CD14-positive monocyte (primary cell): Measurements from ENCODE around the gene BRAF. TPM values are rescaled to one million over a fixed set of nuclear protein-coding genes. Genes with fewer than 3 reads are reported as not detected.

Experiments used
- DNase-seq, 3 donors: peaks; one replicate each; pipeline ENCODE4 v3.0.0-alpha.2; 2011 to 2022
- H2AFZ ChIP-seq: 2 replicates; pipeline ENCODE4 v1.6.0; 2012; ENCODE audit warnings: mild to moderate bottlenecking, low read depth, low read length, inconsistent platforms; ENCODE audit not compliant: insufficient read depth, poor library complexity, severe bottlenecking
- H3K27ac ChIP-seq, 2 donors: 1 replicate in 1 of 2; 2 replicates in 1 of 2; pipeline ENCODE4 v1.5.1; 2012 to 2013; ENCODE audit warnings: low read length in 2 of 2, control low read depth in 1 of 2, inconsistent platforms in 1 of 2, low read depth in 1 of 2, mild to moderate bottlenecking in 1 of 2
- H3K27me3 ChIP-seq, 2 donors: one replicate each; pipeline versions ENCODE4 v1.6.0 to v1.6.1; 2011 to 2013; ENCODE audit warnings: low read length in 2 of 2; ENCODE audit not compliant: control insufficient read depth in 2 of 2, insufficient read depth in 2 of 2
- H3K36me3 ChIP-seq, 2 donors: replicated peaks in 1 of 2; 1 replicate in 1 of 2; 2 replicates in 1 of 2; pipeline versions ENCODE4 v1.5.1 to v1.6.1; 2012 to 2013; ENCODE audit warnings: low read length in 2 of 2, control low read depth in 1 of 2, inconsistent platforms in 1 of 2, mild to moderate bottlenecking in 1 of 2; ENCODE audit not compliant: insufficient read depth in 2 of 2, control insufficient read depth in 1 of 2
- H3K4me1 ChIP-seq, 2 donors: 1 replicate in 1 of 2; 2 replicates in 1 of 2; pipeline versions ENCODE4 v1.5.1 to v1.6.1; 2012 to 2013; ENCODE audit warnings: low read length in 2 of 2, control low read depth in 1 of 2, inconsistent platforms in 1 of 2, mild to moderate bottlenecking in 1 of 2, moderate library complexity in 1 of 2; ENCODE audit not compliant: insufficient read depth in 2 of 2, control insufficient read depth in 1 of 2
- H3K4me2 ChIP-seq: replicated peaks from 2 replicates; pipeline ENCODE3; 2012; ENCODE audit warnings: low read length, moderate library complexity, mild to moderate bottlenecking; ENCODE audit not compliant: poor library complexity, severe bottlenecking; ENCODE audit errors: extremely low read depth
- H3K4me3 ChIP-seq, 3 experiments: fragments of 200-600 bp in 1 of 3; sonication (generic) in 1 of 3; replicated peaks in 1 of 3; 1 replicate in 2 of 3; 2 replicates in 1 of 3; pipeline ENCODE4 v1.5.1; 2011 to 2013; ENCODE audit warnings: low read length in 3 of 3, mild to moderate bottlenecking in 3 of 3, control low read depth in 2 of 3, low read depth in 2 of 3, inconsistent platforms in 1 of 3, moderate library complexity in 1 of 3
- H3K79me2 ChIP-seq: 2 replicates; pipeline ENCODE4 v1.6.0; 2012; ENCODE audit warnings: mild to moderate bottlenecking, control low read depth, inconsistent platforms, low read length, moderate library complexity; ENCODE audit not compliant: insufficient read depth
- H3K9ac ChIP-seq: 2 replicates; pipeline ENCODE4 v1.6.0; 2017; ENCODE audit warnings: low read length, mild to moderate bottlenecking; ENCODE audit not compliant: insufficient read depth, poor library complexity, severe bottlenecking
- H3K9me3 ChIP-seq, 2 donors: replicated peaks in 1 of 2; 1 replicate in 1 of 2; 2 replicates in 1 of 2; pipeline versions ENCODE4 v1.5.1 to v1.6.1; 2012 to 2013; ENCODE audit warnings: low read length in 2 of 2, control low read depth in 1 of 2; ENCODE audit not compliant: control insufficient read depth in 1 of 2, insufficient read depth in 1 of 2
- H4K20me1 ChIP-seq: 2 replicates; pipeline ENCODE4 v1.6.0; 2012; ENCODE audit warnings: mild to moderate bottlenecking, low read length, control low read depth, moderate library complexity; ENCODE audit not compliant: insufficient read depth
- H3K27ac Mint-ChIP-seq, 7 donors: one replicate each; pipeline ENCODE4 v1.8.0; 2020; ENCODE audit warnings: mild to moderate bottlenecking in 7 of 7, mixed read lengths in 7 of 7, moderate library complexity in 6 of 7, inconsistent platforms in 2 of 7
- H3K27me3 Mint-ChIP-seq, 3 donors: one replicate each; pipeline ENCODE4 v1.8.0; 2021 to 2022; ENCODE audit warnings: low read depth in 3 of 3, mild to moderate bottlenecking in 3 of 3, mixed read lengths in 3 of 3, moderate library complexity in 3 of 3, inconsistent platforms in 1 of 3
- H3K36me3 Mint-ChIP-seq, 2 donors: one replicate each; pipeline ENCODE4 v1.8.0; 2020; ENCODE audit warnings: mixed read lengths in 2 of 2, inconsistent platforms in 1 of 2, mild to moderate bottlenecking in 1 of 2
- H3K4me1 Mint-ChIP-seq: one replicate; pipeline ENCODE4 v1.8.0; 2020; ENCODE audit warnings: mild to moderate bottlenecking, mixed read lengths
- H3K4me3 Mint-ChIP-seq, 2 donors: one replicate each; pipeline ENCODE4 v1.8.0; 2020; ENCODE audit warnings: mild to moderate bottlenecking in 2 of 2, mixed read lengths in 2 of 2, moderate library complexity in 1 of 2
- H3K9me3 Mint-ChIP-seq, 7 donors: one replicate each; pipeline ENCODE4 v1.8.0; 2020 to 2022; ENCODE audit warnings: mixed read lengths in 7 of 7, mild to moderate bottlenecking in 6 of 7, moderate library complexity in 6 of 7, inconsistent platforms in 2 of 7
- WGBS: methylation state at CpG from one replicate; pipeline ENCODE4 v1.1.5; 2013; ENCODE audit warnings: missing lambda C conversion rate; ENCODE audit not compliant: insufficient coverage; 5-methylcytosine and 5-hydroxymethylcytosine counted together
- intact Hi-C, 2 donors: fragments of 100-400 bp; cut with micrococcal nuclease; formaldehyde crosslinking; loops; one replicate each; pipeline versions ENCODE4 v1.15.0 to v1.15.1; 2023
- polyA plus RNA-seq, 3 donors: library from polyadenylated mRNA; depleted of rRNA in 1 of 3; unstranded in 2 of 3; stranded (reverse) in 1 of 3; fragments of 300-500 nt in 2 of 3; fragments of >200 nt in 1 of 3; fragmentation: Illumina TruSeq in 2 of 3; gene quantifications; 1 replicate in 2 of 3; 2 replicates in 1 of 3; pipeline ENCODE4 v1.2.3, GENCODE V29; 2012 to 2021
- TF ChIP-seq, protein P1 (sequence below): fragments of 200-600 bp; IDR thresholded peaks from one replicate; pipeline ENCODE4 v1.8.0; 2022; ENCODE audit warnings: antibody characterized with exemption, mild to moderate bottlenecking

Gene BRAF
- polyA plus RNA-seq, 3 donors = 3.8 to 10.0 (median 5.6) TPM

GRCh38 chr7:140889150-140889549 lies 35.6 kb downstream of the BRAF start:
- no peaks in the 10 kb centered on the region for H3K27me3 Mint-ChIP-seq

GRCh38 chr7:140888087-140888486 lies 36.6 kb downstream of the BRAF start:
- Histone ChIP-seq H3K36me3 (no peaks in the 10 kb centered on the region), H2AFZ (no peak overlapping the region), H3K27me3 (no peaks in the 10 kb centered on the region), H3K27ac (no peak overlapping the region), H3K4me3 (no peak overlapping the region), H4K20me1 (peaks cover 81% of the 10 kb centered on the region), H3K9me3 (no peaks in the 10 kb centered on the region), H3K79me2 (peaks cover 69% of the 10 kb centered on the region), H3K4me1 (no peaks in the 10 kb centered on the region), H3K4me2 (no peak overlapping the region), H3K9ac (no peak overlapping the region)
- H3K9me3 Mint-ChIP-seq = no peaks in the 10 kb centered on the region
- peaks cover 31% of the 10 kb centered on the region for H3K4me1 Mint-ChIP-seq
- no CpG with 5 or more reads among the region's 4 CpGs for WGBS
- no peak overlapping the region for H3K27ac Mint-ChIP-seq
- intact Hi-C loops = no loop called here
- no peaks in the 10 kb centered on the region for H3K27me3 Mint-ChIP-seq
- no peak for DNase-seq
- H3K4me3 Mint-ChIP-seq = no peak overlapping the region
- peaks cover 0 to 3% of the 10 kb centered on the region in 2 donors for H3K36me3 Mint-ChIP-seq
- TF ChIP-seq, protein P1, sequence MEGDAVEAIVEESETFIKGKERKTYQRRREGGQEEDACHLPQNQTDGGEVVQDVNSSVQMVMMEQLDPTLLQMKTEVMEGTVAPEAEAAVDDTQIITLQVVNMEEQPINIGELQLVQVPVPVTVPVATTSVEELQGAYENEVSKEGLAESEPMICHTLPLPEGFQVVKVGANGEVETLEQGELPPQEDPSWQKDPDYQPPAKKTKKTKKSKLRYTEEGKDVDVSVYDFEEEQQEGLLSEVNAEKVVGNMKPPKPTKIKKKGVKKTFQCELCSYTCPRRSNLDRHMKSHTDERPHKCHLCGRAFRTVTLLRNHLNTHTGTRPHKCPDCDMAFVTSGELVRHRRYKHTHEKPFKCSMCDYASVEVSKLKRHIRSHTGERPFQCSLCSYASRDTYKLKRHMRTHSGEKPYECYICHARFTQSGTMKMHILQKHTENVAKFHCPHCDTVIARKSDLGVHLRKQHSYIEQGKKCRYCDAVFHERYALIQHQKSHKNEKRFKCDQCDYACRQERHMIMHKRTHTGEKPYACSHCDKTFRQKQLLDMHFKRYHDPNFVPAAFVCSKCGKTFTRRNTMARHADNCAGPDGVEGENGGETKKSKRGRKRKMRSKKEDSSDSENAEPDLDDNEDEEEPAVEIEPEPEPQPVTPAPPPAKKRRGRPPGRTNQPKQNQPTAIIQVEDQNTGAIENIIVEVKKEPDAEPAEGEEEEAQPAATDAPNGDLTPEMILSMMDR = no peak

More at GRCh38 chr7:140889150-140889549, 35.6 kb downstream of the BRAF start:
- DNase-seq = no peak
- H2AFZ ChIP-seq = no peak overlapping the region
- no peaks in the 10 kb centered on the region for H3K27me3 ChIP-seq
- no CpG with 5 or more reads among the region's 1 CpG for WGBS
- H4K20me1 ChIP-seq = peaks cover 83% of the 10 kb centered on the region
- H3K4me1 Mint-ChIP-seq = peaks cover 28% of the 10 kb centered on the region
- H3K9ac ChIP-seq = no peak overlapping the region
- no peaks in the 10 kb centered on the region for H3K9me3 ChIP-seq
- TF ChIP-seq, protein P1 = no peak
- H3K27ac ChIP-seq = no peak overlapping the region
- H3K79me2 ChIP-seq = peaks cover 72% of the 10 kb centered on the region
- no peak overlapping the region for H3K4me3 Mint-ChIP-seq
- H3K4me3 ChIP-seq = no peak overlapping the region
- no peaks in the 10 kb centered on the region for H3K36me3 ChIP-seq
- no peak overlapping the region for H3K27ac Mint-ChIP-seq
- peaks cover 0 to 5% of the 10 kb centered on the region in 2 donors for H3K36me3 Mint-ChIP-seq
- intact Hi-C loops = no loop called here
- no peaks in the 10 kb centered on the region for H3K9me3 Mint-ChIP-seq
- no peak overlapping the region for H3K4me2 ChIP-seq
- no peaks in the 10 kb centered on the region for H3K4me1 ChIP-seq
